Fibroblast of skin of back (primary cell): ENCODE data around the gene STPG4.
"Not testable (repeated sequence)": the region's sequence is repeated elsewhere in the genome, so short reads cannot be mapped to it uniquely, and the experiment has no call there.

ENCODE experiments used
- DNase-seq: peaks from one replicate; pipeline ENCODE4 v3.0.0-alpha.2; 2013

The STPG4 gene

GRCh38 chr2:47172922-47173695 is 18.0 kb upstream of the STPG4 start:
- DNase-seq, result no peak

- peak; percentile 44 for DNase-seq
Measured at GRCh38 chr2:47172156-47172921, 17.2 kb upstream of the STPG4 start.

GRCh38 chr2:47169784-47170183 is 14.7 kb upstream of the STPG4 start:
- no peak for DNase-seq

- not testable (repeated sequence) for DNase-seq
Measured at GRCh38 chr2:47168895-47169294, 13.8 kb upstream of the STPG4 start.

- DNase-seq, result no peak
Measured at GRCh38 chr2:47167149-47167548, 12.0 kb upstream of the STPG4 start.

GRCh38 chr2:47165001-47165555 is 10.0 kb upstream of the STPG4 start:
- DNase-seq, result no peak

- DNase-seq, result no peak
Measured at GRCh38 chr2:47162780-47163179, 7.7 kb upstream of the STPG4 start.

GRCh38 chr2:47161475-47161874 is 6.4 kb upstream of the STPG4 start:
- no peak for DNase-seq

GRCh38 chr2:47160660-47161059 is 5.6 kb upstream of the STPG4 start:
- DNase-seq, result no peak

GRCh38 chr2:47160211-47160610 is 5.1 kb upstream of the STPG4 start:
- no peak for DNase-seq

- DNase-seq, result no peak
Measured at GRCh38 chr2:47159627-47160026, 4.5 kb upstream of the STPG4 start.

GRCh38 chr2:47158576-47158975 is 3.5 kb upstream of the STPG4 start:
- no peak for DNase-seq

GRCh38 chr2:47152803-47153202 is 2.3 kb downstream of the STPG4 start:
- DNase-seq, result no peak

- DNase-seq, result no peak
Measured at GRCh38 chr2:47150175-47150574, 4.9 kb downstream of the STPG4 start.

GRCh38 chr2:47147021-47147420 is 8.1 kb downstream of the STPG4 start:
- no peak for DNase-seq

GRCh38 chr2:47145466-47145865 is 9.6 kb downstream of the STPG4 start:
- DNase-seq, result no peak

GRCh38 chr2:47141520-47141919 is 13.6 kb downstream of the STPG4 start:
- no peak for DNase-seq

GRCh38 chr2:47134386-47135090 is 20.6 kb downstream of the STPG4 start:
- peak; percentile 7 for DNase-seq

- DNase-seq, result no peak
Measured at GRCh38 chr2:47133046-47133445, 22.1 kb downstream of the STPG4 start.

GRCh38 chr2:47129191-47129706 is 25.9 kb downstream of the STPG4 start:
- DNase-seq, result no peak

GRCh38 chr2:47128705-47129104 is 26.4 kb downstream of the STPG4 start:
- no peak for DNase-seq

GRCh38 chr2:47127862-47128543 is 27.1 kb downstream of the STPG4 start:
- no peak for DNase-seq
